Smooth muscle cell of the brain vasculature (primary cell): ENCODE data around the gene FKBP2.

ENCODE experiments used
- DNase-seq: peaks from one replicate; pipeline ENCODE4 v3.0.0-alpha.2; 2012; ENCODE audit warnings: low read depth, low spot score

FKBP2 gene

DNA sequence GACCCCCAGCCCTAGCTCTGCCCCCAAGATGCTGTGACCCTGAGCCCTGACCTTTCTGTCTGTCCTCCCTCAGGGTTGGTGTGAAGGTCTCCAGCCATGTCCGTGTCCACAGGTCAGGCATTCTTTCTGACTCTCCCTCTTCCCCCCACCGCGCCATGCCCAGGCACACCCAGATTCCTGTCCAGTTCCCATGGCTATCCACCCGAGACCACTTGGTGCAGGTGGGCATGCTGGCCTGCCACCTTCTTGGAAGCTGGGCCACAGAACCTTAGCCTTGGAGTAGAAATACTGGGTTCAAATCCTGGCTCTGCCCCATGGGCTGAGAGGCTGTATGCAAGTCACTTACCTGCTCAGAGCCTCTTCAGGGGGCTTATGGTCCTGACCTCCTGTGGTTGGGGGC lies 8.1 kb downstream of the FKBP2 start:
- DNase-seq: no peak

- DNase-seq: no peak
Measured at GRCh38 chr11:64249563-64250414, 8.9 kb downstream of the FKBP2 start.

GRCh38 chr11:64250415-64251015 lies 9.6 kb downstream of the FKBP2 start:
- no peak for DNase-seq

- DNase-seq: no peak
Measured at GRCh38 chr11:64251016-64251752, 10.3 kb downstream of the FKBP2 start, which contains the start of gene PLCB3. Gene PLCB3, plus strand, starts transcription at chr11:64251530. Its CDS starts 120 bp downstream, at chr11:64251650.

DNA sequence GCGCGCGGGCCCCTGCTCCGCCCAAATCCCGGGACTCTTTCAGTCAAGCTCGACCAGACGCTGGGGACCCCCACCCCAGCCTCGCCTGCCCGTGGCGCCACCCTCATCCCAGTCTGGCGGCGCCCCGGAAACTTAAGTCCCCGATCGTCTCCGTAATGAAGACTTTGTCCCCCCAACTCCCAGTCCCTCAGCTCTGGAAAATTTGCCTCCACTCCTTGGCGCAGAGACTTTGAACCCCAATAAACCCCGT lies 10.8 kb downstream of the FKBP2 start:
- no peak for DNase-seq

DNA sequence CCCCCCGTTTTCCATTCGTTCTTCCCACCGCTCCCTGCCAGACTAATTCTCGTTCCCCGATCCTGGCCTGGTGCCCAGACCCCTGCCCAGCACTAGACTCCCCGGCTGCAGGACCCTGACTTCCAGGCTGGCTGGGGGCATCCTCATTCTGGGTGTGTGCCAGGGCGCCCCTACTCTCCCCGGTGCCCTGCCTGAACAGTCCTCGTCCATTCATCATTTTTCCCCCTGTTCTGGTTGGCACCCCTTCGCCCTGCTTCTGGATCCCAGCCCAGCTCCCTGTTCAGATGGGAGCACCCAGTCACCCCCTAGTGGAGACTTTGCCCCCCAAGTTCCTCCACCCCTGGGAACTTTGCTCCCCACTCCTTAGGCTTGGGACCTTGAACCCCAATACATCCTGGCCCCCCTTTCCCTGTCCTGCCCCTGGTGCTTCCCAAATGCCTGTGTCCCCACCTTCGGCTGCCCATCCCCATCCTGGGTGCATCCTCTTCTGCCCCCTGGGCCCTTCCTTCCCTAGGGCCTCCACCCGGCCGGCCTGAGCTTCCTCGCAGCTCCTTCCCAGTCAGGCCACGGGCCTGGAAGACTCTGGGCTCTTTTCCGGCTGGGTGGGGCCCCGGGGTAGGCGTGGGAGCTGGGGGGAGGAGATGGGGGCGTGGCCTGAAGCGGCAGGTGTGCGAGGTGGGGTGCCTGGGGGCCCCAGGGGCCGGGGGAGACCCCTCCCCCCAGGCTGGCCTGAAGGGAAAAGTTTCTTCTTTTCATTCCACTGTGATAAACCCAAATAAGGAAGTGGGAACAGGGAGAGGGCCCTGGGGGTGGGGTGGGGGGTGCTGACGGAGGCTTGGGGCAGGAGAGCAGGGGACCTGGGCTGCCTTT lies 11.3 kb downstream of the FKBP2 start:
- DNase-seq: no peak

GRCh38 chr11:64253043-64253442 lies 12.1 kb downstream of the FKBP2 start:
- no peak for DNase-seq

- DNase-seq: no peak
Measured at GRCh38 chr11:64253481-64253880, 12.6 kb downstream of the FKBP2 start.

GRCh38 chr11:64254326-64254725 lies 13.4 kb downstream of the FKBP2 start:
- DNase-seq: no peak

- DNase-seq: no peak
Measured at GRCh38 chr11:64255135-64256128, 14.5 kb downstream of the FKBP2 start.

GRCh38 chr11:64256300-64256699 lies 15.4 kb downstream of the FKBP2 start:
- DNase-seq: no peak

- no peak for DNase-seq
Measured at GRCh38 chr11:64258356-64258755, 17.5 kb downstream of the FKBP2 start.

DNA sequence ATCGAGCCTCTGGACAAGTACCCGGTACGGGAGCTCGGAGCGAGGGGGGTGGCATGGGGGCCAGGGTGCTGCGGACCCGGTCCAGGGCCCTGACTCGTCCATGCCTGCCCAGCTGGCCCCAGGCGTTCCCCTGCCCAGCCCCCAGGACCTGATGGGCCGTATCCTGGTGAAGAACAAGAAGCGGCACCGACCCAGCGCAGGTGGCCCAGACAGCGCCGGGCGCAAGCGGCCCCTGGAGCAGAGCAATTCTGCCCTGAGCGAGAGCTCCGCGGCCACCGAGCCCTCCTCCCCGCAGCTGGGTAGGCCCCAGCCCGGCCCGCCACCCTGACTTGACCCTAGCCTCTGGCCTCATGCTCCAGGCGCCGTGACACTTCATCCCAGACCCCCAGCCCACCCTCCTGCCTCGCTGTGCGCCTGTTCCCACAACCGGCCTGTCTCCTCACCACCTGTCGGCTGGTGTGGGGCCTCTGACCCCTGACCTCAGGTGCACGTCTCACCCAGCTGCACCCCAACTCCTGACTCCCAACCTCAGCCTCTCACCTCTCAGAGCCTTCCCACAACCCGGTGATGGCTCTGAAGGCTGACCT lies 18.1 kb downstream of the FKBP2 start:
- DNase-seq: no peak

- no peak for DNase-seq
Measured at GRCh38 chr11:64259533-64260067, 18.7 kb downstream of the FKBP2 start.

GRCh38 chr11:64260147-64260708 lies 19.3 kb downstream of the FKBP2 start:
- no peak for DNase-seq

DNA sequence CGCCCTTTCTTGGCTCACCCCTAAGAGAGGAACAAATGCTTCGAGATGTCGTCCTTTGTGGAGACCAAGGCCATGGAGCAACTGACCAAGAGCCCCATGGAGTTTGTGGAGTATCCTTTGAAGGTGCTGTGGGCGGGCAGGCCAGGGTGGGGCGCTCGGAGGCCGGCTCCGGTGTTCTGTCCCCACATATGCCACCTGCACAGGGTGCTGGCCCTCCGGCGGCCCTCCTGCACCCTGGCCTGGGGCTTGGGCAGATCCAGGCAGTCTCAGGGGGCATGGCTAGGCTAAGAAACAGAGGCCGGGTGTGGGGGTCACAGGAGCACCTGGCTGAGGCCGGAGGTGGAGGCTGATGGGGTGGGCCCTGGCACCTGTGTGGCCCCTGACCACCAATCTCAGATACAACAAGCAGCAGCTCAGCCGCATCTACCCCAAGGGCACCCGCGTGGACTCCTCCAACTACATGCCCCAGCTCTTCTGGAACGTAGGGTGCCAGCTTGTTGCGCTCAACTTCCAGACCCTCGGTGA lies 20.7 kb downstream of the FKBP2 start:
- no peak for DNase-seq

GRCh38 chr11:64262271-64263002 lies 21.5 kb downstream of the FKBP2 start:
- no peak for DNase-seq
